ENCODE results near the gene PHIP. TPM values are rescaled to one million over a fixed set of nuclear protein-coding genes. Genes with fewer than 3 reads are reported as not detected.

The PHIP gene
- polyA plus RNA-seq, 3 donors, result 3.2 to 10.8 (median 5.1) TPM

DNA sequence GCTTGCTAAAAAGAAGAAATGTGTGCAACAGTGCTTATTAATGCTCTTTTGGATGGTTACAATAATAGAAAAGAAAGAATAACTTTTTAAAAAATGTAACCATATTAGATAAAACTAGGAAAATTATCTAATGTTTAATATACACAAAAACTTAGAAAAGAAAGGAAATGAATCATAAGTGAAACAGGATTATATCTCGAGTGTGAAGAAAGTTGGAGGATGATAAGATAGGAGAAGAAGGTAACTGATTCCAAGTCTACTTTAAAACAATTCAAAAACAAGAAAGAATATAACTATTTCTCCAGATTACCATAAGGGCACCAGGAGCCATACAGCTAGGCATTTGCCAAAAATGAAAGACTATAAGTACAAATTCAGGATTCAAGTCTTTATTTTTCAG, 73.0 kb downstream of the PHIP start:
- Histone ChIP-seq H3K36me3 (replicated peaks in 1 of 2; ENCODE audit: control insufficient read depth in 1 of 2, insufficient read depth in 2 of 2, low read length in 2 of 2) (peaks cover 75 to 99% of the 10 kb centered on the region in 2 donors), H3K27me3 (ENCODE audit: control insufficient read depth in 2 of 2, insufficient read depth in 2 of 2, low read length in 2 of 2) (no peaks in the 10 kb centered on the region), H4K20me1 (ENCODE audit: insufficient read depth, low read length) (peaks cover 13% of the 10 kb centered on the region), H2AFZ (ENCODE audit: insufficient read depth, low read depth, low read length, poor library complexity, severe bottlenecking) (no peak overlapping the region), H3K79me2 (ENCODE audit: insufficient read depth, low read length) (no peaks in the 10 kb centered on the region), H3K9me3 (replicated peaks in 1 of 2; ENCODE audit: control insufficient read depth in 1 of 2, insufficient read depth in 1 of 2, low read length in 2 of 2) (no peaks in the 10 kb centered on the region), H3K4me2 (replicated peaks; ENCODE audit: extremely low read depth, low read length, poor library complexity, severe bottlenecking) (no peak overlapping the region), H3K27ac (ENCODE audit: low read depth in 1 of 2, low read length in 2 of 2) (peak overlapping the region in 1 of 2 donors; percentile 36), H3K4me1 (ENCODE audit: control insufficient read depth in 1 of 2, insufficient read depth in 2 of 2, low read length in 2 of 2) (no peaks in the 10 kb centered on the region), H3K9ac (ENCODE audit: insufficient read depth, low read length, poor library complexity, severe bottlenecking) (no peak overlapping the region), H3K4me3 (replicated peaks in 1 of 3; ENCODE audit: low read depth in 2 of 3, low read length in 3 of 3) (no peak overlapping the region)
- H3K9me3 Mint-ChIP-seq, result no peaks in the 10 kb centered on the region
- peaks cover 64 to 74% of the 10 kb centered on the region in 2 donors for H3K36me3 Mint-ChIP-seq
- DNase-seq, result no peak
- no peak overlapping the region for H3K4me3 Mint-ChIP-seq
- TF ChIP-seq, protein P1, sequence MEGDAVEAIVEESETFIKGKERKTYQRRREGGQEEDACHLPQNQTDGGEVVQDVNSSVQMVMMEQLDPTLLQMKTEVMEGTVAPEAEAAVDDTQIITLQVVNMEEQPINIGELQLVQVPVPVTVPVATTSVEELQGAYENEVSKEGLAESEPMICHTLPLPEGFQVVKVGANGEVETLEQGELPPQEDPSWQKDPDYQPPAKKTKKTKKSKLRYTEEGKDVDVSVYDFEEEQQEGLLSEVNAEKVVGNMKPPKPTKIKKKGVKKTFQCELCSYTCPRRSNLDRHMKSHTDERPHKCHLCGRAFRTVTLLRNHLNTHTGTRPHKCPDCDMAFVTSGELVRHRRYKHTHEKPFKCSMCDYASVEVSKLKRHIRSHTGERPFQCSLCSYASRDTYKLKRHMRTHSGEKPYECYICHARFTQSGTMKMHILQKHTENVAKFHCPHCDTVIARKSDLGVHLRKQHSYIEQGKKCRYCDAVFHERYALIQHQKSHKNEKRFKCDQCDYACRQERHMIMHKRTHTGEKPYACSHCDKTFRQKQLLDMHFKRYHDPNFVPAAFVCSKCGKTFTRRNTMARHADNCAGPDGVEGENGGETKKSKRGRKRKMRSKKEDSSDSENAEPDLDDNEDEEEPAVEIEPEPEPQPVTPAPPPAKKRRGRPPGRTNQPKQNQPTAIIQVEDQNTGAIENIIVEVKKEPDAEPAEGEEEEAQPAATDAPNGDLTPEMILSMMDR (IDR thresholded peaks at IDR 0.05), result no peak
- no peaks in the 10 kb centered on the region for H3K27me3 Mint-ChIP-seq (ENCODE audit: low read depth in 3 of 3)
- intact Hi-C loops (cut with micrococcal nuclease), result no loop called here
- no peaks in the 10 kb centered on the region for H3K4me1 Mint-ChIP-seq
- WGBS (ENCODE audit: insufficient coverage), result no CpG with 5 or more reads among the region's 1 CpG
- peak overlapping the region in 1 of 7 donors; percentile 12 for H3K27ac Mint-ChIP-seq

DNA sequence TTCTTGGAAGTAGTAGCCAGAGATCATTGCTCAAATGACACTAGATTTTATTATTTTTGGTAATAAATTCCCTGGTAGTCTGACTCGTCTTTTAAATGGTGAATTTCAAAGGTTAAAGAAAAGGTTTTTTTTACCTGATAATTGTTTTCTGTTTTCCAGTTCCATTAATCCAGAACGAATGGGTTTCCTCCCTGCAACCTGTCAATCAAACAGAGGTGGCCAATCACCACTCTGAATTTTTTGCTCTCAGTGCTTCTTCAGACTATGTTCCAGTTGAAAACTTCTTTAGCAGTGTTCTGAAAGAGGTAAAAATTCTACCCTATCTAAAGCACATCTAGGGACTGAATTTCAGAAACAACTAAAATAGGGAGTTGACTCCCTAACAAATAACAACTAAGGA, 73.8 kb downstream of the PHIP start:
- H2AFZ ChIP-seq (ENCODE audit: insufficient read depth, low read depth, low read length, poor library complexity, severe bottlenecking), result no peak overlapping the region
- H3K4me2 ChIP-seq (replicated peaks; ENCODE audit: extremely low read depth, low read length, poor library complexity, severe bottlenecking), result no peak overlapping the region
- Mint-ChIP-seq H3K36me3 (peaks cover 60 to 72% of the 10 kb centered on the region in 2 donors), H3K27ac (no peak overlapping the region), H3K27me3 (ENCODE audit: low read depth in 3 of 3) (no peaks in the 10 kb centered on the region), H3K9me3 (no peaks in the 10 kb centered on the region), H3K4me1 (no peaks in the 10 kb centered on the region), H3K4me3 (no peak overlapping the region)
- H3K27ac ChIP-seq (ENCODE audit: low read depth in 1 of 2, low read length in 2 of 2), result no peak overlapping the region
- no peak for DNase-seq
- WGBS (ENCODE audit: insufficient coverage), result no CpG with 5 or more reads among the region's 2 CpGs
- TF ChIP-seq, protein P1 (IDR thresholded peaks at IDR 0.05), result no peak
- H3K9me3 ChIP-seq (replicated peaks in 1 of 2; ENCODE audit: control insufficient read depth in 1 of 2, insufficient read depth in 1 of 2, low read length in 2 of 2), result no peaks in the 10 kb centered on the region
- H3K36me3 ChIP-seq (replicated peaks in 1 of 2; ENCODE audit: control insufficient read depth in 1 of 2, insufficient read depth in 2 of 2, low read length in 2 of 2), result peaks cover 81 to 99% of the 10 kb centered on the region in 2 donors
- H3K4me1 ChIP-seq (ENCODE audit: control insufficient read depth in 1 of 2, insufficient read depth in 2 of 2, low read length in 2 of 2), result no peaks in the 10 kb centered on the region
- H3K79me2 ChIP-seq (ENCODE audit: insufficient read depth, low read length), result no peaks in the 10 kb centered on the region
- no peak overlapping the region for H3K4me3 ChIP-seq (replicated peaks in 1 of 3; ENCODE audit: low read depth in 2 of 3, low read length in 3 of 3)
- no peak overlapping the region for H3K9ac ChIP-seq (ENCODE audit: insufficient read depth, low read length, poor library complexity, severe bottlenecking)
- H4K20me1 ChIP-seq (ENCODE audit: insufficient read depth, low read length), result peaks cover 13% of the 10 kb centered on the region
- no peaks in the 10 kb centered on the region for H3K27me3 ChIP-seq (ENCODE audit: control insufficient read depth in 2 of 2, insufficient read depth in 2 of 2, low read length in 2 of 2)
- intact Hi-C loops (cut with micrococcal nuclease), result no loop called here

Measured in CD14-positive monocyte (primary cell).